Activated CD4-positive, alpha-beta memory T cell treated with anti-CD3 and anti-CD28 coated beads for 36 hours (primary cell): Measurements from ENCODE around the gene CTIF. TPM values are rescaled to one million over a fixed set of nuclear protein-coding genes. Genes with fewer than 3 reads are reported as not detected.

Experiments used
- CTCF ChIA-PET: fragments of 350-600 bp; sonication (Branson Sonifier 250); formaldehyde crosslinking; loops from one replicate; lab custom pipeline; 2021; ENCODE audit warnings: antibody characterized with exemption, inconsistent platforms; lab: Charles Lee
- POLR2A ChIA-PET: fragments of 350-600 bp; sonication (Branson Sonifier 250); formaldehyde crosslinking; loops from one replicate; lab custom pipeline; 2021; ENCODE audit warnings: antibody characterized with exemption; lab: Charles Lee
- DNase-seq: peaks from one replicate; pipeline ENCODE4 v3.0.0-alpha.2; 2020
- H3K27ac Mint-ChIP-seq: one replicate; pipeline ENCODE4 v1.8.0; 2021; ENCODE audit warnings: mixed read lengths
- H3K27me3 Mint-ChIP-seq: one replicate; pipeline ENCODE4 v1.8.0; 2021; ENCODE audit warnings: mixed read lengths
- H3K36me3 Mint-ChIP-seq: one replicate; pipeline ENCODE4 v1.8.0; 2021; ENCODE audit warnings: mixed read lengths
- H3K4me1 Mint-ChIP-seq: one replicate; pipeline ENCODE4 v1.8.0; 2021; ENCODE audit warnings: low read depth, mixed read lengths
- H3K4me3 Mint-ChIP-seq: one replicate; pipeline ENCODE4 v1.8.0; 2021; ENCODE audit warnings: mild to moderate bottlenecking, mixed read lengths
- H3K9me3 Mint-ChIP-seq: one replicate; pipeline ENCODE4 v1.8.0; 2021; ENCODE audit warnings: mixed read lengths
- intact Hi-C: fragments of 100-400 bp; cut with micrococcal nuclease; formaldehyde crosslinking; loops from one replicate; pipeline ENCODE4 v1.15.1; 2023
- total RNA-seq, 2 experiments: library from RNA; stranded (reverse); gene quantifications; one replicate each; pipeline ENCODE4 v1.2.3, GENCODE V29; 2021

Gene CTIF
- total RNA-seq, 2 experiments from 2014 or later, result 4.6 to 5.8 TPM

- H3K9me3 Mint-ChIP-seq, result no peaks in the 10 kb centered on the region
- no peak for DNase-seq
- POLR2A ChIA-PET, result interaction anchor here (0.7 kb wide), 1 partner anchor 18 kb away, joined by 3 read pairs; no protein-coding TSS in a partner anchor
- CTCF ChIA-PET, result no interaction called here
- no peak overlapping the region for H3K27ac Mint-ChIP-seq
- no peaks in the 10 kb centered on the region for H3K4me1 Mint-ChIP-seq
- intact Hi-C loops, result no loop called here
- H3K27me3 Mint-ChIP-seq, result no peaks in the 10 kb centered on the region
- no peak overlapping the region for H3K4me3 Mint-ChIP-seq
- H3K36me3 Mint-ChIP-seq, result no peaks in the 10 kb centered on the region
These were observed 213.1 kb downstream of the CTIF start for GRCh38 chr18:48751727-48752468.

DNA sequence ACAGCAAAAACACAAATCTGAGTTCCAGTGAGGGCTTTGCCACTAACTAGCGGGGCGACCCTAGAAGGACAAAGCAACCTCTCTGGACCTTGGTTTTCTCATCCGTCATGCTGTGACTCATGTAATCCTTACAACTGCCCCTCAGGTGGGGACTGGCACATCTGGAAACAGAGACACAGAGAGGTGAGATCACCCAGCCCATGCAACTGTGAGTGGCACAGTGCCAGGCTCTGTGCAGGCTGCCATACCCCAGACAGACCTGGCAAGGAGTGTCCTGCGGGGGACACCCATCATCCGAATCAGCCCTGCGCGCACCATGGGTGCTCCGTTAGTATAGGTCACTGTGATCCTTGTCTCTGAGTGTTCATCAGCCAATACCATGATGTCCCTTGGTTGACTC, 213.6 kb downstream of the CTIF start:
- intact Hi-C loops, result no loop called here
- CTCF ChIA-PET, result no interaction called here
- H3K27me3 Mint-ChIP-seq, result no peaks in the 10 kb centered on the region
- H3K4me3 Mint-ChIP-seq, result no peak overlapping the region
- H3K9me3 Mint-ChIP-seq, result no peaks in the 10 kb centered on the region
- H3K36me3 Mint-ChIP-seq, result no peaks in the 10 kb centered on the region
- no peak overlapping the region for H3K27ac Mint-ChIP-seq
- POLR2A ChIA-PET, result interaction anchor here (0.7 kb wide), 1 partner anchor 19 kb away, joined by 3 read pairs; no protein-coding TSS in a partner anchor
- H3K4me1 Mint-ChIP-seq, result no peaks in the 10 kb centered on the region
- no peak for DNase-seq

GRCh38 chr18:48752928-48753327, 214.1 kb downstream of the CTIF start:
- H3K27ac Mint-ChIP-seq, result no peak overlapping the region
- H3K9me3 Mint-ChIP-seq, result no peaks in the 10 kb centered on the region
- ChIA-PET POLR2A (no interaction called here), CTCF (no interaction called here)
- H3K4me1 Mint-ChIP-seq, result no peaks in the 10 kb centered on the region
- intact Hi-C loops, result no loop called here
- H3K4me3 Mint-ChIP-seq, result no peak overlapping the region
- DNase-seq, result no peak
- no peaks in the 10 kb centered on the region for H3K36me3 Mint-ChIP-seq
- H3K27me3 Mint-ChIP-seq, result no peaks in the 10 kb centered on the region

DNA sequence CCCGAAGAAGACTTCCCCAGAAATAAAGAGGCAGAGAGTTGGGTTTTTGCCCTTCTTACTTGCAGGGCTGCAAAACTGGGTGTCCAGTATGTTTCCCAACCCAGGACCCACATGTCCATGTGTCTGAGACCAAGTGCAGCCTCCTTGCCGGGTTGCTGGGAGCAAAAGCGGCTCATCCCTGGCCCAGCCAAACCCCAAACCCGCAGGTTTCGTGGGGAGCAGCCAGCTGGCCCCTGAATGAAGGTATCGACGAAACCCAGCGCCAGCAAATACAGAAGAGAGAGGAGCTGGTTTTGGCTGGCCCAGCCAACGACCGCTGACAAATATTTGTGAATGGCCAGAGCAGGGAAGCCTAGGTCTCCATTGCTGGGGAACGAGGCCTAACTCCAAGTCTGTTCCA, 214.9 kb downstream of the CTIF start:
- DNase-seq, result no peak

GRCh38 chr18:48754559-48754958, 215.7 kb downstream of the CTIF start:
- H3K4me1 Mint-ChIP-seq, result no peaks in the 10 kb centered on the region
- intact Hi-C loops, result no loop called here
- no peaks in the 10 kb centered on the region for H3K9me3 Mint-ChIP-seq
- POLR2A ChIA-PET, result no interaction called here
- no peak overlapping the region for H3K27ac Mint-ChIP-seq
- no peak for DNase-seq
- H3K27me3 Mint-ChIP-seq, result no peaks in the 10 kb centered on the region
- CTCF ChIA-PET, result no interaction called here
- H3K4me3 Mint-ChIP-seq, result no peak overlapping the region
- no peaks in the 10 kb centered on the region for H3K36me3 Mint-ChIP-seq

More for the DNA sequence above, 214.9 kb downstream of the CTIF start:
- ChIA-PET POLR2A (no interaction called here), CTCF (no interaction called here)
- H3K9me3 Mint-ChIP-seq, result no peaks in the 10 kb centered on the region
- no peaks in the 10 kb centered on the region for H3K36me3 Mint-ChIP-seq
- intact Hi-C loops, result no loop called here
- H3K27me3 Mint-ChIP-seq, result no peaks in the 10 kb centered on the region
- no peaks in the 10 kb centered on the region for H3K4me1 Mint-ChIP-seq
- H3K4me3 Mint-ChIP-seq, result no peak overlapping the region
- no peak overlapping the region for H3K27ac Mint-ChIP-seq

DNA sequence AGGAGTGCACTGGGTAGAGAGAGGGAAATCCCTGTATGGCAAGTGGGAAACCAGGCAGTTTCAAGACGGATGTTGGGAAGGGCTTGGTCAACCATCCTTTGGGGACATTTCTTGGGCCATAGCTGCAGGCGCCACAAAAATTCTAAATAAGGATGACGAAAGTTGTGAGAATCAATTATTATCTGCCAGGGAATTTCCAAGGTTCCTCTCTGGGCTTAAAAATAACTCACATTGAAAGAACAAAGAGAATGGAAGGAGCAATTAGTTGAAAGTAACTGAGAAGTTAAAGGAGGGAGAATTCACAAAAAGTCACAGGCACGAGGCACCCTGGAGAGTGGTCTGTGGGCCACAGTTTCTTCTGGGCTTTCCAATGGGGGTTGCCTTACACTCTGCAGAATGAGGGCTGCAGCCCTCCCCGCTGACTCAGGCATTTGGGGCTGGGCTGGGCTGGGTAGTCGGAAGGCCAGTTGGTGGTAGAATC, 216.2 kb downstream of the CTIF start:
- POLR2A ChIA-PET, result no interaction called here
- no peak overlapping the region for H3K4me3 Mint-ChIP-seq
- no peaks in the 10 kb centered on the region for H3K4me1 Mint-ChIP-seq
- H3K27me3 Mint-ChIP-seq, result no peaks in the 10 kb centered on the region
- CTCF ChIA-PET, result no interaction called here
- no peak overlapping the region for H3K27ac Mint-ChIP-seq
- DNase-seq, result no peak
- no peaks in the 10 kb centered on the region for H3K36me3 Mint-ChIP-seq
- intact Hi-C loops, result no loop called here
- no peaks in the 10 kb centered on the region for H3K9me3 Mint-ChIP-seq

DNA sequence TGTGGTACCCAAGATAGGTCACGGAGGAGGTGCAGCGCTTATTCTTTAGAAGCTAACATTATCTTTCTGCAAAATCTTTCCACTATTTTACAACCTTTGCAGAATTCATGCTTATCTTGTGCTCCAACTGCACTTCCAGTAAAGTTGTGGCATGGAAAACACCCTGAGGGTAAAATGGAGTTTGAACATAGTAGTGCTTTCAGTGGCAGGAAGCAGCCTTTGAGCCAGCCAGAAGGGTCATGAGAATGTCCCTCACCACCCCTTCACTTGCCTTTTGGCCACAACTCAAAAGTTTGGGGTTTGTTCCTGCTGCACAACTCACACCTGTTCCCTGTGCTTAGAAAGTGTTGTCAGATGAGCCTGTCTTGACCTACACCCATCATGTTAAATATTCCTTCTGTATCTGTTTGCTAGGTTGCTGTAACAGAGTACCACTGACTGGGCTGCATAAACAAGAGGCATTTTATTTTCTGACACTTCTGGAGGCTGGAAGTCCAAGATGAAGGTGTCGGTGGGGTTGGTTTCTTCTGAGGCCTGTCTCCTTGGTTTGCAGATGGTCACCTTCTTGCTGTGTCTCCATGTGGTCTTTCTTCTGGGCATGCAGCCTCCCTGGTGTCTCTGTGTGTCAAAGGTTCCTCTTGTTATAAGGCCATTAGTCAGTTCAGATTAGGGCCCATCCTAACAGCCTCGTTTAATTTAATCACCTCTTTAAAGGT, 217.8 kb downstream of the CTIF start:
- no peaks in the 10 kb centered on the region for H3K9me3 Mint-ChIP-seq
- H3K27me3 Mint-ChIP-seq, result no peaks in the 10 kb centered on the region
- ChIA-PET POLR2A (no interaction called here), CTCF (no interaction called here)
- H3K4me1 Mint-ChIP-seq, result no peaks in the 10 kb centered on the region
- H3K4me3 Mint-ChIP-seq, result no peak overlapping the region
- H3K27ac Mint-ChIP-seq, result no peak overlapping the region
- no peaks in the 10 kb centered on the region for H3K36me3 Mint-ChIP-seq
- intact Hi-C loops, result no loop called here
- DNase-seq, result no peak

GRCh38 chr18:48757367-48757766, 218.5 kb downstream of the CTIF start:
- H3K4me1 Mint-ChIP-seq, result no peaks in the 10 kb centered on the region
- ChIA-PET POLR2A (no interaction called here), CTCF (no interaction called here)
- H3K27me3 Mint-ChIP-seq, result no peaks in the 10 kb centered on the region
- DNase-seq, result no peak
- no peaks in the 10 kb centered on the region for H3K36me3 Mint-ChIP-seq
- no peaks in the 10 kb centered on the region for H3K9me3 Mint-ChIP-seq
- no peak overlapping the region for H3K27ac Mint-ChIP-seq
- intact Hi-C loops, result no loop called here
- H3K4me3 Mint-ChIP-seq, result no peak overlapping the region

DNA sequence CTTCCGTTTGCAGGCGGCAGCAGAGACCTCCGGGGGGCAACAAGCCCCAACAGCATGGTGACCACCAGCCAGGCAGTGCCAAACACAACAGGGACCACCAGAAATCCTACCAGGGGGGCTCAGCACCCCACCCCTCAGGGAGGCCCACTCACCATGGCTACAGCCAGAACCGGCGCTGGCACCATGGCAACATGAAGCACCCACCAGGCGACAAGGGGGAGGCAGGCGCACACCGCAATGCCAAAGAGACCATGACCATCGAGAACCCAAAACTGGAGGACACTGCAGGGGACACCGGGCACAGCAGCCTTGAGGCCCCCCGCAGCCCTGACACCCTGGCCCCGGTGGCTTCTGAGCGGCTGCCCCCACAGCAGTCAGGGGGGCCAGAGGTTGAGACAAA, 219.1 kb downstream of the CTIF start:
- H3K4me3 Mint-ChIP-seq, result no peak overlapping the region
- CTCF ChIA-PET, result no interaction called here
- DNase-seq, result no peak
- no peaks in the 10 kb centered on the region for H3K27me3 Mint-ChIP-seq
- no peaks in the 10 kb centered on the region for H3K9me3 Mint-ChIP-seq
- H3K36me3 Mint-ChIP-seq, result no peaks in the 10 kb centered on the region
- intact Hi-C loops, result no loop called here
- H3K27ac Mint-ChIP-seq, result no peak overlapping the region
- POLR2A ChIA-PET, result no interaction called here
- no peaks in the 10 kb centered on the region for H3K4me1 Mint-ChIP-seq

- no peaks in the 10 kb centered on the region for H3K27me3 Mint-ChIP-seq
- ChIA-PET CTCF (no interaction called here), POLR2A (no interaction called here)
- H3K4me1 Mint-ChIP-seq, result no peaks in the 10 kb centered on the region
- intact Hi-C loops, result no loop called here
- no peak overlapping the region for H3K27ac Mint-ChIP-seq
- no peak overlapping the region for H3K4me3 Mint-ChIP-seq
- H3K36me3 Mint-ChIP-seq, result no peaks in the 10 kb centered on the region
- no peak for DNase-seq
- H3K9me3 Mint-ChIP-seq, result no peaks in the 10 kb centered on the region
These were observed 222.8 kb downstream of the CTIF start for GRCh38 chr18:48761582-48761981.

- intact Hi-C loops, result no loop called here
- H3K36me3 Mint-ChIP-seq, result no peaks in the 10 kb centered on the region
- H3K9me3 Mint-ChIP-seq, result no peaks in the 10 kb centered on the region
- H3K27ac Mint-ChIP-seq, result no peak overlapping the region
- no peak for DNase-seq
- ChIA-PET POLR2A (no interaction called here), CTCF (no interaction called here)
- H3K4me3 Mint-ChIP-seq, result no peak overlapping the region
- H3K4me1 Mint-ChIP-seq, result no peaks in the 10 kb centered on the region
- H3K27me3 Mint-ChIP-seq, result no peaks in the 10 kb centered on the region
These were observed 223.2 kb downstream of the CTIF start for GRCh38 chr18:48762022-48762421.

DNA sequence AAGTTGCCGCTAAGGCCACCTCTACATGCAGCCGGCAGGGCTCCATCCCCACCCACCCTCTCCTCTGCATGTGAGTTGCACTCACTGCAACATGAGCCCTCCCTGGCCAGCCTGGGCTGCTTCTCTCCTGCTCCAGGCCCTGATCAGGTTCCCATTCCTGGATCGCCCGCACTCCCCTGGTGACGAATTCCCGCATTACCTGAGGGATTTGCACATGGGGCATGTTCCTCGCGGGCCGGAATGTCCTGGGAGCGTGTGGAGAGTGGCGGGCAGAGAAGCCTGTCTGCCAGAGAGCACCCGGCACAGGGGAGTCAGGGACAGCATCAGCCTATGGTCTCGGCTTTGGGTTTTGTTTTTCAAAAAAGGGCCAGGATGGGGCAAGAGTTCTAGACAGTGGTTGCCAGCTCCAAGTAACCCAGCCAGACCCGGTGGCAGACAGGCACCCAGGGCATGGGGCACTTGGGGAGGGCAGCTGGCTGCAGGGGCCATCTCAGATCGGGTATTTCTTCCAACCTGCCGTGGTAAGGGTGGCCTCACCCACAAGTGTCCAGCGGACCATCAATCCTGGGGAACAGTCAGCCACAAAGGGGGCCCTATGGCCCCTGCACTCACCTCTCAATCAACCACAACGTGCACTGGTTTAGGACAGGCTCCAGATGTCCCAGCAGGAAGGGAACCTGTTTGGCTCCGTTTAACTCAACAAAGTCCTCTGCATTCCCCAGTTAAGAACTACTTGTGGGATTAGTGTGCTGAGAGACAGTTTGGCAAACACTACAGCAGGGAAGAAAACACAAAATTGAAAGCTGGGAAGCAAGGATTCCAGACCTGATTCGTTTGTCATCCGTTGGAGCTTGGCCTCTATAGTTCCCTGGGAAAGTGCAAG, 224.2 kb downstream of the CTIF start:
- Mint-ChIP-seq H3K9me3 (no peaks in the 10 kb centered on the region), H3K27ac (no peak overlapping the region), H3K36me3 (no peaks in the 10 kb centered on the region), H3K27me3 (no peaks in the 10 kb centered on the region), H3K4me3 (no peak overlapping the region), H3K4me1 (no peaks in the 10 kb centered on the region)
- intact Hi-C loops, result no loop called here
- no peak for DNase-seq
- ChIA-PET CTCF (no interaction called here), POLR2A (no interaction called here)
